OCI-M1 (cell line): ENCODE data around the gene ARHGEF19.
A peak's percentile ranks its signal among the peaks of the same experiment; 100 is the strongest.
"Not testable (repeated sequence)": the region's sequence is repeated elsewhere in the genome, so short reads cannot be mapped to it uniquely, and the experiment has no call there.

Experiments used
- DNase-seq: peaks from one replicate; lab custom pipeline; 2025; lab: John Stamatoyannopoulos, UW

The ARHGEF19 gene

GRCh38 chr1:16204634-16205333 is 7.7 kb downstream of the ARHGEF19 start:
- peak; percentile 33 for DNase-seq

DNA sequence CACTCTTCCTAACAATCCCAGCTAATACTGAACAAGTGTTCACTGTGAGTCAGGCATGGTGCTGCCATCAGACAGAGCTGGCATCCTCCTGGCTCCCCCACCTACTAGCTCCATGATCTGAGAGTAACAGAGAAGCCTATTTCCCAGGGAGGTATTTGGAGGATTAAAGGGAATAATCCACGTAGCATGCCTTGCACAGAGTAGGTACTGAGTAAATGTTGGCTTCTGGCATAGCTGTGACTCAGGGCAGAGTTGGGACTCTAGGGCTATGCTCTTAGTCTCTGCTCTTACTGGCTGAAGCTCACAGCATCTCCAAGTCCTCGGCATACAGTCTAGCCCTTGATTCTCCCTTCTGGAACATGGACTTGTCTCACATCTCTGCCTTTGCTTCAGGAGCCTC is 8.2 kb downstream of the ARHGEF19 start:
- no peak for DNase-seq

DNA sequence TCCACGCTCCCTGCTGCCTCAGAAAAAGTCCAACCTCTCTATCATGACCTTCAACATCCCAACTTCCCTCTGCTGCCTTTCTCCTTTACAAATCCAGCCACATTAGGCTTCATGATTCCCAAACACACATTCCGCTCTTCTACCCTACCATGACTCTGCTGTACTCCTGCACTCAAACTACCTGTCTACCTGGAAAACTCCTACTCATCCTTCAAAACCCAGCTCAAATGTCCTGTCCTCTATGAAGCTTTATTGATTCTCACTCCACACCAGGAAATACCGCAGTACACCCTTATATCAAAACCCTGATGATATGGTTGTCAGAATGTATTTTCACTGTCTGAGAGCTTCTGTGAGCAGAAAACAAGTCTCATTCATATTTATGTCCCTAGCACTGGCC is 8.9 kb downstream of the ARHGEF19 start:
- no peak for DNase-seq

DNA sequence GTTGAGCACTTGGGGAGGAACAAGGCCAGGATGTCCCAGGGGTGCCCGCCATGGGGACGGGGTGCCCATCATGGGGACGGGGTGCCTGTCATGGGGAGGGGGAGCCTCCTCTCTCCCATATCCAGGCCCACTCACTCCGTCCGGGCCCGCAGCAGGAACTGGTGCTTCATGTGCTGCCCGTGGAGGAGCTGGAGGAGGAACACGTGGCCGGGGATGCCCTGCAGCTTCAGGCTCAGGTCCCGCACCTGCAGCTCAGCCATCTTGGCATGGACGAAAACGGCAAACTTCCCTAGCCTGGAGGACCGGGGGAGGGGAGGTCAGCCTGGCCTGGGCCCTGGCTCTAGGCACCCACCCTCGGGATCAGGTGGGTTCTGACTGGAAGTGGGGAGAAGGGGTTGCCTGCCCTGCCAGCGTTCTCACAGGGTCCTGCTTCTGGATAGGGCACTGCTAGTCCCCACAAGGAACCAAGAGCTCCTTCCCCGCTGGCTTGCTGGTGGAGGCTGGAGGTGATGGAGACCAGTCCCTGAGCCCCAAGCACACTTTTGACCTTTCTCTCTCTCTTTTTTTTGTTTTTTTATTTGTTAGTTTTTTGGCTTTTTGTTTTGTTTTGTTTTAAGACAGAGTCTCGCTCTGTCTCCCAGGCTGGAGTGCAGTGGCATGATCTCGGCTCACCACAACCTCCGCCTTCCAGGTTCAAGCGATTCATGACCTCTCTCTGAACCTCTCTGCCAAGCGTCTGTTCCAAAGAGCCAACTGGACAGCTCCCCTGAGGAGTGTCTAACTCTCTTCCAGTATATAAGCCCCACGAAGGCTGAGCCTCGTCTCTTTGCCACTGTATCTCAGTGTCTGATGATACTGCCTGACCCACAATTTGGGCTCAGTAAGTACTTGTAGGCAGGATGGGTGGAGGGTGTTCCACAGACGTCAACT is 9.9 kb downstream of the ARHGEF19 start:
- no peak for DNase-seq

DNA sequence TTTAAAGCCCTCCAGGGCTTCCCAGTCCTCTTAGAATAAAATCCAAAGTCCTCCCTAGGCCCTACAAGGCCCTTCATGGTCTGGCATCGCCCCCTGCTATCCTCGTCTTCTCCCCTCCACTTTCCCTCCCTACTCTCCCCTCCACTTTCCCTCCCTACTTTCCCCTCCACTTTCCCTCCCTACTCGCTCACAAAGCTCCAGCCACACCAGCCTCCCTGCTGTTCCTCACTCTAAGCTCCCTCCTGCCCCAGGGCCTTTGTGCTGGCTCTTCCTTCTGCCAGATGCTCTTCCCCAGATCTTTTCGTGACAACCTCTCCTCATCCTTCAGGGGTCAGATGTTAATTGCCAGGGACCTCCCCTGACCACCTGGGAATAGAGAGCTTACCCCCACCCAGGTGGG is 12.8 kb downstream of the ARHGEF19 start:
- DNase-seq = no peak

DNA sequence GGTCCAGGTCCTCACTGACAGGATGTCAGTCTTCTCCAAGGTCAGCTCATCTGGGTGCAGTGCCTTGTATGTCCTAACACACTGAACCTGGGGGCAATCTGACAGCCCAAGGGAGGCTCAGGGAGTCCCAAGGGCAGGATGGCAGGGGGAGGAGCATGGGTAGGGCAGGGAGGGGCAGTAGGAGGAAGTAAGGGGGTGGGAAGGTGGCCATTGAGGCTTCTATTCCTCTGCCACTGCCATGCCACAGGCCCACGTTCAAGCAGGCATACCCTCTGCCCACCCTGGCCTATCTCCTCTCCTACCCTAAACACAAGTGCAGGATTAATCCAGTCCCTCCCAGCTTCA is 13.3 kb downstream of the ARHGEF19 start:
- no peak for DNase-seq

- DNase-seq = no peak
These were observed 13.9 kb downstream of the ARHGEF19 start for GRCh38 chr1:16198444-16199156.

- no peak for DNase-seq
These were observed 15.6 kb downstream of the ARHGEF19 start for GRCh38 chr1:16196874-16197273.

DNA sequence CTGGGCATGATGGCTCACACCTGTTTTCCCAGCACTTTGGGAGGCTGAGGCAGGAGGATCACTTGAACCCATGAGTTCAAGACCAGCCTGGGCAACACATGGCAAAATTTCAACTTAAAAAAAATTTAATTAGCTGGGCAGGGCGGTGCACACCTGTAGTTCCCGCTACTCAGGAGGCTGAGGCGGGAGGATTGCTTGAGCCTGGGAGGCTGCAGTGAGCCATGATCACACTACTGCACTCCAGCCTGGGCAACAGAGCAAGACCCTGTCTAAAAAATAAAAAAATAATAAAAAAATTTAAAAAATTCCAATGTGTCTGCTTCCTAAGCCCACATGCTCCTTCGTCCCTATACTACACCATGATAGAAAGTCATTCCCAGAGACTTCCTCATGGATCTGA is 16.3 kb downstream of the ARHGEF19 start:
- DNase-seq = not testable (repeated sequence)

GRCh38 chr1:16195518-16195905 is 16.9 kb downstream of the ARHGEF19 start:
- DNase-seq = no peak

GRCh38 chr1:16191916-16192546 is 20.4 kb downstream of the ARHGEF19 start:
- DNase-seq = no peak

DNA sequence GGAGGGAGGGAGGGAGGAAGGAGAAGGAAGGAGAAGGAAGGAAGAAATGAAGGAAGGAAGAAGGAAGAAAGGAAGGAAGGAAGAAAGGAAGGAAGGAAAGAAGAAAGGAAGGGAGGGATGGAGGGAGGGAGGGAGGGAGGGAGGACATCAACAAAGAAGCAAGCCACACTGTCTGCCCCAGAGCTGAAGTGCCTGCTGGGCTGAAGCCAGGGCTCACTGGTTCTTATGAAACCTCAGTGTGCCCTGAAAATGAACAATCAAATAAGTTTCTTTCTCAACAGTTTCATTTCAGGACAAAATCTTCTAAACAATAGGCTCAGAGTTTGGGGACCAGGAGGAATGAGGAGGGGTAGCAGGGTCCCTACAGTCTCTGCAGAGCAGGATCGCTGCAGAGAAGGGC is 21.1 kb downstream of the ARHGEF19 start:
- no peak for DNase-seq

GRCh38 chr1:16189921-16190621 is 22.4 kb downstream of the ARHGEF19 start:
- no peak for DNase-seq

- no peak for DNase-seq
These were observed 23.4 kb downstream of the ARHGEF19 start for GRCh38 chr1:16189003-16189402.

- DNase-seq = peak; percentile 83
These were observed 24.6 kb downstream of the ARHGEF19 start for GRCh38 chr1:16187748-16188401.

DNA sequence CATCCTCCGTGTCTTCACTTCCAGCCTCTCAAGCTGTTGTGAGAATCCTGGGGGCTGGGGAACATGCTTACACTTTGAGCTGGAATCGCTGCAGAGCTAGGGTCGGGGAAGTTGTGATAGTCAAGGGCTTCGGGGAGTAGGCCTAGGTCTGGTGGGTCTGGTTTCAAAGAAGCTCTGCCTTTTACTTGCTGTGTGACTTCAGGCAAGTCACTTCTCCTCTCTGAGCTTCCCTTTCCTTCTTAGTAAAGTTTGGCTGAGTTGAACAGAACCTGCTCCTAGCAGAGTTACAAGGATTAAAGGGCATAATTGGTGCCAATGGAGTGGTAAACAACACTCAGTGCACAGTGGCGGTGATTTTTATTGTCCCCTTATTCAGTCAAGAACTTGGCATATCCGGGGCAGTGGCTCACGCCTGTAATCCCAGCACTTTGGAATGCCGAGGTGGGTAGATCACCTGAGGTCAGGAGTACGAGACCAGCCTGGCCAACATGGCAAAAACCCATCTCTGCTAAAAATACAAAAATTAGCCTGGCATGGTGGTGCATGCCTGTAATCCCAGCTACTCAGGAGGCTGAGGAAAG is 25.7 kb downstream of the ARHGEF19 start:
- no peak for DNase-seq

DNA sequence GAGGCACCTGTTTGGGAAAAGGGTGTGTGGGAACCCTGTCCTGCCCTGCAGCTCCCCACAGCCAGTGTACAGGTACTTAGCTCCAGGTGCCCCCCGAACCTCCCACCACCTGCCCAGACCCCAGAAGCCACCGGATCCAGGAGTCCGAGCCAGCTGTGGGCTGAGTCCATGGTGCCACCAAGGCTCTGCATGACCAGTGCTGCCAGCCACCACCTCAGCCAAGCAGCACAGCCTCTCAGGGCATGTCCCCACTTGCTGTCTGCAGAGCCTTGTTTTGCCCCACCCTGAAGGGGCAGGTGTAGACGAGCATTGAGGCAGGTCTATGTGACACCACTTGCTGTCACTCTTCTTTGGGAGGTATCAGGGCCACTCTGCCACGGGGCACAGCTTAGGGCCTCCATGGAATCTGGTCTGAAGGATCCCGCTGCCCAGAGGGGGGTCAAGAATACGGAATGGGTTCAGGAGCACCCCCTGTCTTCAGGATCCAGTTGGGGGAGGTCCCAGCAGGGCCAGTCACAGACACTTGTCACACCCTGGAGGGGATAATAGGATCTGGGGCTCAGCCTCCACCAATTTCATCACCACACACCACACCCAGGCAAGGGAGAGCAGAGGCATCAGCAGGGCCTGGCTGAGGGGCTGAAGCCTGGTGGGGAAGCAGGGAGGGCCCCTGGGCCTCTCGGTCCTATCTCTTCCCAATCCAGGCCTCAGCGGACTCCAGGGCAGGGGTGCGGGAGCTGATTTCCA is 27.7 kb downstream of the ARHGEF19 start:
- no peak for DNase-seq

DNA sequence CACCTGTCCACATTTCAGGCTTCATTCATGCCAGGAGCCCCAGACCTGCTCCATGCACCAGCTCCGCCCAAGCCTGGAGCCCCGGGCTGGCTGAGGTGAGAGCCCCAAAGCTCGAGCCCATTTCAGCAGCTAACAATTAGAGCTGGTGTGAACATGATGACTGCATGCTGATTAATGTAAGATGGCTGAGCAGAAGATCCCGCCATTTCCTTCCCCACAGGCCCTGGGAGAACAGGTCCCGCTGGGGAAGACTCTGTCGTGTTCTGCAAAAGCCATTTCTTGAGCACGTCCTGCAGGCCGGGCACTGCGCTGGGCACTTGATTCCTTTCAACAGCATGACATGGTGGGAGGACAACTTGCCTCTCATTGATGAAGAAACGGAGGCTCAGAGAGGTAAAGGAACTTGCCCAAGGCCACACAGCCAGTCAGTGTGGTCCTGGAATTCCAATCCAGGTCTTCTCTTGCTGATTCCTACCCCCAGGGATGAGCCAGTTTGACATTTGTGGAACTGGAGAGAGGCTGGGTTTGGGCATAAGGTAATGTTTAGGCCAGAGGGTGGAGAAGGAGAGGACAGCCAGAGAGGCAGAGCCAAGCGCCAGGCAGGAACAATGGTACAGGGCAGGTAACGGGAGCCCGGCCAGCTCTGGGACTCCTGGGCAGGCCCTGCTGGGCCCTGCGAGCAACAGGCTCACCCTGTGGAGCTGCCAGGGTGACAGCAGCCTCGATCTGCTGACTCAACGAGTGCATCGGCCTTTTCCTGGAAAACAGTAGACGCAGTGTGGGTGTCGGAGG is 28.5 kb downstream of the ARHGEF19 start:
- DNase-seq = no peak

- no peak for DNase-seq
These were observed 29.3 kb downstream of the ARHGEF19 start for GRCh38 chr1:16183179-16183578.
